NB4 (cell line): ENCODE measurements around the gene CNST.
A peak's percentile ranks its signal among the peaks of the same experiment; 100 is the strongest.

ENCODE experiments used
- DNase-seq: peaks from one replicate; pipeline ENCODE4 v3.0.0; 2010; ENCODE audit warnings: low read depth
- H3K4me3 ChIP-seq: one replicate; pipeline ENCODE4 v1.5.1; 2011; ENCODE audit warnings: mild to moderate bottlenecking, low read depth, low read length, moderate library complexity
- MYC ChIP-seq: IDR thresholded peaks from 2 replicates; pipeline ENCODE4 v1.6.1; 2011; ENCODE audit warnings: low read depth, low read length
- POLR2A ChIP-seq: IDR thresholded peaks from 2 replicates; pipeline ENCODE4 v1.6.1; 2011; ENCODE audit warnings: mild to moderate bottlenecking; ENCODE audit not compliant: insufficient read length; ENCODE audit errors: extremely low read depth
- TF ChIP-seq, protein P1 (sequence below): IDR thresholded peaks from 2 replicates; pipeline ENCODE4 v1.6.1; 2011; ENCODE audit warnings: low read depth, low read length
- TF ChIP-seq, protein P2 (sequence below): IDR thresholded peaks from one replicate; pipeline ENCODE4 v1.5.1; 2012; ENCODE audit warnings: low read depth, low read length

The CNST gene

GRCh38 chr1:246678816-246679793 lies 112.8 kb downstream of the CNST start:
- TF ChIP-seq, protein P1, sequence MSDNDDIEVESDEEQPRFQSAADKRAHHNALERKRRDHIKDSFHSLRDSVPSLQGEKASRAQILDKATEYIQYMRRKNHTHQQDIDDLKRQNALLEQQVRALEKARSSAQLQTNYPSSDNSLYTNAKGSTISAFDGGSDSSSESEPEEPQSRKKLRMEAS = no peak
- TF ChIP-seq, protein P2, sequence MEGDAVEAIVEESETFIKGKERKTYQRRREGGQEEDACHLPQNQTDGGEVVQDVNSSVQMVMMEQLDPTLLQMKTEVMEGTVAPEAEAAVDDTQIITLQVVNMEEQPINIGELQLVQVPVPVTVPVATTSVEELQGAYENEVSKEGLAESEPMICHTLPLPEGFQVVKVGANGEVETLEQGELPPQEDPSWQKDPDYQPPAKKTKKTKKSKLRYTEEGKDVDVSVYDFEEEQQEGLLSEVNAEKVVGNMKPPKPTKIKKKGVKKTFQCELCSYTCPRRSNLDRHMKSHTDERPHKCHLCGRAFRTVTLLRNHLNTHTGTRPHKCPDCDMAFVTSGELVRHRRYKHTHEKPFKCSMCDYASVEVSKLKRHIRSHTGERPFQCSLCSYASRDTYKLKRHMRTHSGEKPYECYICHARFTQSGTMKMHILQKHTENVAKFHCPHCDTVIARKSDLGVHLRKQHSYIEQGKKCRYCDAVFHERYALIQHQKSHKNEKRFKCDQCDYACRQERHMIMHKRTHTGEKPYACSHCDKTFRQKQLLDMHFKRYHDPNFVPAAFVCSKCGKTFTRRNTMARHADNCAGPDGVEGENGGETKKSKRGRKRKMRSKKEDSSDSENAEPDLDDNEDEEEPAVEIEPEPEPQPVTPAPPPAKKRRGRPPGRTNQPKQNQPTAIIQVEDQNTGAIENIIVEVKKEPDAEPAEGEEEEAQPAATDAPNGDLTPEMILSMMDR = no peak
- TF ChIP-seq MYC (no peak), POLR2A (no peak)
- no peak overlapping the region for H3K4me3 ChIP-seq
- DNase-seq = no peak

- no peak overlapping the region for H3K4me3 ChIP-seq
- DNase-seq = no peak
- no peak for TF ChIP-seq MYC
- no peak for TF ChIP-seq POLR2A
- TF ChIP-seq, protein P2 = no peak
- TF ChIP-seq, protein P1 = no peak
Measured at GRCh38 chr1:246679794-246680177, 113.5 kb downstream of the CNST start.

DNA sequence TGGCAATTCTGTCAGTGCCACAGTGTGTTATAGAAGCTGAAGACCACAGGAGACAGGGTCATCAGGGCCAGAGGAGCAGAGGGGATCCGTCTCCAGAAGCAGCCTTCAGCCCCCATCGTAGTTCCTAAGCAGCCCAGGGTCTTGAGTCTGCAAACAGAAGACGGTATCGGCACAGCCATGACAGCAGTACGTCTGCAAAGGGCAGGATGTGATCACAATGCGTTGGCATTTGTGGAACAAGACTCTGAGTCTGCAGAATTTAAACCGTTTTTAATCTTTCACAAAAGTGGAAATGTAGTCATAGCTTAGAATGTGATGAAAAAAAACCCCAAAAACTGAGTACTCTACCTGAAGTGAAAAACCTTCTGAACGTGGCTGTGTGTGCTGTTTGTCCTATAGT lies 113.9 kb downstream of the CNST start:
- no peak for TF ChIP-seq MYC
- no peak for TF ChIP-seq POLR2A
- TF ChIP-seq, protein P1 = no peak
- TF ChIP-seq, protein P2 = no peak
- H3K4me3 ChIP-seq = no peak overlapping the region
- DNase-seq = no peak

- no peak for DNase-seq
- H3K4me3 ChIP-seq = no peak overlapping the region
- TF ChIP-seq POLR2A = no peak
- TF ChIP-seq, protein P1 = no peak
- TF ChIP-seq MYC = no peak
Measured at GRCh38 chr1:246680696-246681130, 114.5 kb downstream of the CNST start.

DNA sequence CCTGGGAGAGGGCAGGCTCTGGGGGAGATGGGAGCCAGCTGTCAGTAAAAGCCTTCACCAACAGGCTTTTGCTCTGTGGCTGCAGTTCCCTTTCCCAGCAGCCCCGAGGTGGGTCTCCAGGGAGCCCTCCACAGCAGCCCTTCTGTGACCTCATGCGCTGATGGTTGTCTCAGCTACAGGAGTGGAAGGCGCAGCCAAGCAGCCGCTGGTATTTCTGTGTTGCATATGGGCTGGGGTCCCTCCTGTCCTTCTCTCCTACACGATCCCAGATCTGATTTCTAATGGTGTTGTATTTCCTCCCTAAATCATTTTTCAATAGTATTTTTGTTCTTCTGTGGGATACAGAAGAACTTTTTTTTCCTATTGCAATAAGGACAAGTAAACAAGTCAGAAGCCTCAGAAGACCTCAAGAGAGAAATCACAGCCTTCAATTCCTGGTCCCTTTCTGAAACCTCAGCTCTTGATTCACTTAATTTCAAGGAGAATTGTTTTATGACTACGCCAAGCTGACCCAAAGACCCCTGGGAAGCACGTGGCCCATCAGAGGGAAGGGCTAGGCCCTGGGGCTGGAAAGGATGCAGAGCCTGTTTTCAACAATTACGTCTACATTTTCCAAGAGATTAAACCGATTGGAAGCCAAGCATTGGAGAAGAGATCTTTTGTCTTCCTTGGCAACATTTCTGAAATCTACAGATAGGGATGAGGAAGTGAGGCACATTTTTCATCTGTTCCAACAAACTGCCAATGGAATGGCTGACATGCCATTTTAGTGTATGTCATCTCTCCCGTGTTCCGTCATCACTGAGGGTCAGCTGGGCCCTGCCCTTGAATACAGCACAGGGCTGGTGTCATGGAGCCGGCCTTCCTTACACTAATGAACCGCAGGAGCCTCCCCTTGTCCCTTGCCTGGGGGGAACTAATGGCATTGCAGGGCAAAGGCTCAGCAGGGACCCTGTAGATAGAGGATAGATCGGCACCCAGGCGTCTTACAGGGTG lies 115.9 kb downstream of the CNST start:
- DNase-seq = peak; percentile 85
- H3K4me3 ChIP-seq = no peak overlapping the region
- TF ChIP-seq MYC = no peak
- TF ChIP-seq, protein P1 = 0 out of 2 replicates have a peak, but pooled peaks have one; percentile 29

GRCh38 chr1:246683521-246683920 lies 117.3 kb downstream of the CNST start:
- DNase-seq = no peak
- TF ChIP-seq, protein P2 = no peak
- TF ChIP-seq POLR2A (no peak), MYC (no peak)
- TF ChIP-seq, protein P1 = no peak
- H3K4me3 ChIP-seq = no peak overlapping the region
